ENCODE data around the gene SMAP2.

DNA sequence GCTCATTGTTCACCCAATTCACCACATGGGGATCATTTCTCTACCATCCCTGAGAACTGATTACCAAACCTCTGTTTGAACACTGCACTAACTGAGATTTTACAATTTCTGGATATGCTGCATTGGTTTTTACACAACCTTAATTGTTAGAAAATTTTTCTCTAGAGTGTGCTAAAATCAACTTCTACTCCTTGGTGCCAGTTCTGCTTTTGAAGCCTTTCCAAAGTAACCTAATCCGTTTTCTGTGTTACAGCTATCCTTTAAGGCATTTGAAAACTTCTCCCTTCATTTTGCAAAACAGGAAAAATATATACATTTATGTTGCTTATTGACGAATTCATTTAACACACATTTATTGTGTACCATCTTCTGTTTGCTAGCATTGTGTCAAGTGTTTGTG, 23.7 kb downstream of the SMAP2 start:
- TF ChIP-seq, protein P1, sequence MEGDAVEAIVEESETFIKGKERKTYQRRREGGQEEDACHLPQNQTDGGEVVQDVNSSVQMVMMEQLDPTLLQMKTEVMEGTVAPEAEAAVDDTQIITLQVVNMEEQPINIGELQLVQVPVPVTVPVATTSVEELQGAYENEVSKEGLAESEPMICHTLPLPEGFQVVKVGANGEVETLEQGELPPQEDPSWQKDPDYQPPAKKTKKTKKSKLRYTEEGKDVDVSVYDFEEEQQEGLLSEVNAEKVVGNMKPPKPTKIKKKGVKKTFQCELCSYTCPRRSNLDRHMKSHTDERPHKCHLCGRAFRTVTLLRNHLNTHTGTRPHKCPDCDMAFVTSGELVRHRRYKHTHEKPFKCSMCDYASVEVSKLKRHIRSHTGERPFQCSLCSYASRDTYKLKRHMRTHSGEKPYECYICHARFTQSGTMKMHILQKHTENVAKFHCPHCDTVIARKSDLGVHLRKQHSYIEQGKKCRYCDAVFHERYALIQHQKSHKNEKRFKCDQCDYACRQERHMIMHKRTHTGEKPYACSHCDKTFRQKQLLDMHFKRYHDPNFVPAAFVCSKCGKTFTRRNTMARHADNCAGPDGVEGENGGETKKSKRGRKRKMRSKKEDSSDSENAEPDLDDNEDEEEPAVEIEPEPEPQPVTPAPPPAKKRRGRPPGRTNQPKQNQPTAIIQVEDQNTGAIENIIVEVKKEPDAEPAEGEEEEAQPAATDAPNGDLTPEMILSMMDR (IDR thresholded peaks at IDR 0.05 in 4 of 5, conservative IDR thresholded peaks at IDR 0.05 in 1 of 5) = no peak
- no peak for TF ChIP-seq POLR2A (IDR thresholded peaks at IDR 0.05)

Measured in gastrocnemius medialis (tissue), 4 donors.